ENCODE measurements around the gene POLE.

Gene POLE

DNA sequence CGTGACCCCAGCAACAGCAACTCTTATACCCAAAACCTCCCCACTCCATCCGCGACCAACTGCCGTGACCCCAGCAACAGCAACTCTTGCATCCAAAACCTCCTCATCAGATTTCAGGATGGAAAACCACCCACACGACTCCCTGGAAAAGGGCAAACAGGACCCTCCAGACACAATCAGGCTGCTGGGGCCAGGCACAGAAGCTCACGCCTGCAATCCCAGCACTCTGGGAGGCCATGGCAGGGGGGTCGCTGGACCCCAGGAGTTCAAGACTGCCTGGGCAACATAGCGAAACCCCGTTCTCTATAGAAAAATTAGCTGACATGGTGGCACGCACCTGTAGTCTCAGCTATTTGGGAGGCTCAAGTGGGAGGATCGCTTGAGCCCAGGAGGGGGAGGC, 43.2 kb upstream of the POLE start:
- no peak overlapping the region for H3K4me3 ChIP-seq (ENCODE audit: low read depth, low read length)
- no peak for DNase-seq (ENCODE audit: low read depth)
- TF ChIP-seq, protein P1, sequence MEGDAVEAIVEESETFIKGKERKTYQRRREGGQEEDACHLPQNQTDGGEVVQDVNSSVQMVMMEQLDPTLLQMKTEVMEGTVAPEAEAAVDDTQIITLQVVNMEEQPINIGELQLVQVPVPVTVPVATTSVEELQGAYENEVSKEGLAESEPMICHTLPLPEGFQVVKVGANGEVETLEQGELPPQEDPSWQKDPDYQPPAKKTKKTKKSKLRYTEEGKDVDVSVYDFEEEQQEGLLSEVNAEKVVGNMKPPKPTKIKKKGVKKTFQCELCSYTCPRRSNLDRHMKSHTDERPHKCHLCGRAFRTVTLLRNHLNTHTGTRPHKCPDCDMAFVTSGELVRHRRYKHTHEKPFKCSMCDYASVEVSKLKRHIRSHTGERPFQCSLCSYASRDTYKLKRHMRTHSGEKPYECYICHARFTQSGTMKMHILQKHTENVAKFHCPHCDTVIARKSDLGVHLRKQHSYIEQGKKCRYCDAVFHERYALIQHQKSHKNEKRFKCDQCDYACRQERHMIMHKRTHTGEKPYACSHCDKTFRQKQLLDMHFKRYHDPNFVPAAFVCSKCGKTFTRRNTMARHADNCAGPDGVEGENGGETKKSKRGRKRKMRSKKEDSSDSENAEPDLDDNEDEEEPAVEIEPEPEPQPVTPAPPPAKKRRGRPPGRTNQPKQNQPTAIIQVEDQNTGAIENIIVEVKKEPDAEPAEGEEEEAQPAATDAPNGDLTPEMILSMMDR (IDR thresholded peaks at IDR 0.05; ENCODE audit: low read depth, low read length, missing control alignments) = no peak

DNA sequence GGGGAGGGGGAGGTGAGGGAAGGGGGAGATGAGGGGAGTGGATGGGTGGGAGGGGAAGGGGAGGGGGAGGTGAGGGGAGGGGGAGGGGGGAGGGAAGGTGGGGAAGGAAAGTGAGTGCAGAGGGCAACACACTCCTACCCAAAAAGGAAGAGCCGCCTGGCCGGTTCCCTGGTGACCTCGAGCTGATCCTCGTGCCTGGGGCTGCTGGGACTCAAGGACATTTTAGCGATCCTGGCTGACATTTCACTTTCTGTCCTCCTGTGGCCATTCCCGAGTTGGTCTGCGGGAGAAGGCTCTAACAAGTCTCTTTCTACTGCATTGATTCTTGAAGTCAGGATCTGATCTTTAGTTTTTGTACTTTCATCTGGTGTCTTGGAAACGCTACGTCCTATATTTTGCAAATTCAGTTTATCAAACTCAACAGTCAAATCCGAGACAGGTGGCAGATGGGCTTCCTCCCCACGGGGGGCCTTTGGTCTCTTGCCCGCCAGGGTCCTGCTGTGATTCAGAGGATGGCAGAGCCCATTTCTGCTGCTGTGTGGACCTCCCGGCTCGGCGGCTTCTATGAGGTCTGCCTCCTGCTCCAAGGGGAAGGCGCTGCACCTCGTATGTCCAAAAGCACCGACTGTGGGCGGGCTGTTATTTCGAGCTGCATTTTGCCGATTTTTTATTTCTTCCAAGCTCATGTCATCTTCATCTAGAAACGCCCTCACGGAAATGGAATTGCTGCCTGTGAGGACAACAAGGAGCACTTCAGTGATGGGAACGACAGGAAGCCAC, 42.6 kb upstream of the POLE start:
- no peak for DNase-seq (ENCODE audit: low read depth)
- H3K4me3 ChIP-seq (ENCODE audit: low read depth, low read length) = no peak overlapping the region
- TF ChIP-seq, protein P1 (IDR thresholded peaks at IDR 0.05; ENCODE audit: low read depth, low read length, missing control alignments) = no peak

DNA sequence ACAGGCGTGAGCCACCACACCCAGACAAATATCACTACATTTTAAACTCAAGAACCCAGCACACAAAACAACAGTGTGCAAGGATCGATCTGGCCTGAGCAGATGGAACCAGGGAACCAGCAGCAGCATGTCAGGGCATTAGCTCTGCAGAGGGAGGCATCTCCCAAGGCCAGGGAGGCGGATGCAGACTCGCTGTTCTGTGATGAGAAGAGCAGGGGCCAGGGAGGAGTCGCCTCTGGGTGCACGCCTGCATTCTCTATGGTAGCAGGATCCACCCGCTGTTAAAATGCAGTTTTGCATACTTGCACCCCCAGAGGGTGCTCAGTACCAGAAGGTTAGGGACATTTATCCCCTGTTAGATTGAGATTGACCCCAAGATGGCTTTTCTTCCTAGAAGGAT, 41.4 kb upstream of the POLE start:
- no peak for DNase-seq (ENCODE audit: low read depth)
- TF ChIP-seq, protein P1 (IDR thresholded peaks at IDR 0.05; ENCODE audit: low read depth, low read length, missing control alignments) = no peak
- no peak overlapping the region for H3K4me3 ChIP-seq (ENCODE audit: low read depth, low read length)

DNA sequence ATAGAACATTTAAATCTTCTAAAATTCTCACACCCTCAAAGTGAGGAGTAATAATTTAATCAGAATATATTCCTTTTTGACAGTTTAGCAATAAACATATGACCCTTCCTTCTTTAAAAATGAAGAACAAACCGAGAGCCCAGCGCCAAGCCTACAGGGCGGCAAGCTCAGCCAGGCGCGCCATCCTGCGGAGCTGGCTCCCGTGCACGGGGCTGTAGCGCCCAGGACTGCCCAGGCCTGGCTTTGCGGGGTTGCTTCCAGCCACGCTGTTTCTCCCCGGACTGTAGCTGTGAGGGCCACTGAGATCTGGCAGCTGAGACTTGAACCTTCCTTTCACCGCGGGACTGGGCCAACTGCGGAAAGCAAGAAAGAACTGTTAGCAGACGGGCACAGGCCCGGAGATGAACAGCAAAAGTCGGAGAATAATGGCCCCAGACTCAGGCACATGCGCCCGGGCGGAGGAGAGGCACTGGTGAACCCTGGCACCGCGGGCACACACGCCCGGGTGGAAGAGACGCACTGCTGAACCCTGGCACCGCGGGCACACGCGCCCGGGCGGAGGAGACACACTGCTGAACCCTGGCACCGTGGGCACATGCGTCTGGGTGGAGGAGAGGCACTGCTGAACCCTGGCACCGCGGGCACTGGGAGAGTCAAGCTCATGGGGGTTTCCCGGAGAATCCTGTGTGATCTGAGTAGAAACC, 40.1 kb upstream of the POLE start:
- H3K4me3 ChIP-seq (ENCODE audit: low read depth, low read length) = no peak overlapping the region
- TF ChIP-seq, protein P1 (IDR thresholded peaks at IDR 0.05; ENCODE audit: low read depth, low read length, missing control alignments) = no peak
- no peak for DNase-seq (ENCODE audit: low read depth)

DNA sequence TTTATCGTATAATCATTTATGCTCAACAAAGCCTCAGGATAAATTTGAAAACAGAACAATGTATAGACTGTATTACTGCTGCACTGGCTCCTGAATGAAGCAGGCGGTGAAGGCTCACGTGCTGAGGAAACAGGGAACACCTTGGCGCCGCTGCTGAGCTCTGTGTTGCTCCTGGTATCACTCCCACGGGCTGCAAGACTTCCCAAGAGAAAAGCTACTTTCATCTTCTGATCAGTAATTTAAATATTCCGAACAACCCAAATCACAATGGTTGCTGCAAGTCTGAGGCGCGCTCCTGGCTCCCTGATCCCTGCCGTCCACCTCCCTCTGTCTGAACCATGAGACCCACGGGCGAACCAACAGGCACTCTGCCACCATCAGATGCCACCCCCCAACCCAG, 39.2 kb upstream of the POLE start:
- no peak for DNase-seq (ENCODE audit: low read depth)
- TF ChIP-seq, protein P1 (IDR thresholded peaks at IDR 0.05; ENCODE audit: low read depth, low read length, missing control alignments) = no peak
- no peak overlapping the region for H3K4me3 ChIP-seq (ENCODE audit: low read depth, low read length)

DNA sequence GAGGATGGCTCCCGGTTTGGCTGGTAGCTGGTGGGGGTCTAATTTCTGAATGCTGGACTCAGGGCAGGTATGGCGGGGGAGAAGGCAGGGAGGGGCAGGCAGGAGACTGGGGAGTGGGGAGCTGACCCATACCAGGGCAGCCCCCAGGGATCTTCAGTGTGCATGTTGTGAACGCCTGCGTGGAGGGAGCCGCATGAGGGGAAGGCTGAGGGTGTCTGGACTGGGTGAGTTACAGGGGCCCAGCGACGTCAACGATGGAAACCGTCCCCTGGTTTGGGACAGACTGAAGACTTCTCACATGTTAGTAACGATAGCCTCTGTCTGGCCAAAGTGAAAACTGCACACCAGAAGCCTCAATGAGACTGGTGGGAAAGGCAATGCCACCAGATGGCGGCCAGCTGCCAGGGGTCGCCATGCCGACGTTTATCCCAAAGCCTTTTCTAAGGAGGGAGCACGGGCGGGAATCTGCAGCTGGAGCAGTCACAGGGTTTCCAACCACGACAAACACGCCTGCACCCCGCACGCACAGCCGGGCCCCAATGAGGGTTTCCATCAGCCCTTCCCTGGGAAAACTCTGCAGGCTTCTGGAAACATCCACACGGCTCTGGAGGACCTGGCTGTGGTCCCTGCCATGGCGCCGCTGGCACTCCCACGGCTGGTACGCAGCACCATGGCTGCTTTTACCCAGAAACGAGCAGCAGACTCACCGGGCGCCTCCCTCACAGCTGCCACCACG, 37.5 kb upstream of the POLE start:
- TF ChIP-seq, protein P1 (IDR thresholded peaks at IDR 0.05; ENCODE audit: low read depth, low read length, missing control alignments) = no peak
- DNase-seq (ENCODE audit: low read depth) = no peak
- H3K4me3 ChIP-seq (ENCODE audit: low read depth, low read length) = no peak overlapping the region

Measured in GM12864 (cell line).